GM21381 (cell line): ENCODE results near the gene CRPPA.
"Not testable (repeated sequence)": the region's sequence is repeated elsewhere in the genome, so short reads cannot be mapped to it uniquely, and the experiment has no call there.

Source experiments
- ATAC-seq: cut with Tn5 transposase; IDR thresholded peaks from one replicate; pipeline ENCODE4 v1.9.1; 2021; ENCODE audit warnings: mild to moderate bottlenecking, moderate library complexity; ENCODE audit not compliant: unreplicated experiment

Gene CRPPA

DNA sequence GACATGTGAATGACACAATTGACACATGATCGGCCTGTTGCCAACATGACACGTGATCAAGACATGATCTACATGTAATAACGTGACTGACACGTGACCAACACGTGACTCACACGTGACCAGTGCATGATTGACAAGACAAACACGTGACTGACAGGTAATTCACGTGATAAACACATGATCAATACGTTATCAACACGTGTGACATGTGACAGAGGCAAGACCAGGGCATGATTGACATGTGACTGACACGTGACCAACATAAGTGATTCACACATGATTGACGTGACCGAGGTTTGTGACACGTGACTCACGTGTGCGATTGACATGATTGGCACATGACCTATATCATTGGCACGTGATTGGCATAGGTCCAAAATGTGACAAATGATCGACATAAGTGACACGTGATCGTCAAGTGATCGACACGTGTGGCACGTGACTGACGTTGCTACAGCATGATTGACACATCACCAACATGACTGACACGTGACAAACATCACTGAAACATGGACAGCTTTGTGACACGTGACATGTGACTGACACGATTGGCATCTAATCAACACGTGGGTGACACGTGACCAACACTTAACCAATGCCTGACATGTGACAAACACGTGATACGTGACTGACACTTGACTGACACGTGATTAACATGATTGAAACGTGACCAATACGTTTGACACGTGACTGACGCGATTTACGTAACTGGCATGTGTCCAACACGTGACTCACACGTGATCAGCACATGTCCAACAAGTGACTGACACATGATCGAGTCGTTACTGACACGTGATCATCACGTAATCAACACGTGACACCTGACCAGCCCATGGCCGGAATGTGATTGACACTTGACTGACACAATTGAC is 23.0 kb downstream of the CRPPA start:
- no peak for ATAC-seq

DNA sequence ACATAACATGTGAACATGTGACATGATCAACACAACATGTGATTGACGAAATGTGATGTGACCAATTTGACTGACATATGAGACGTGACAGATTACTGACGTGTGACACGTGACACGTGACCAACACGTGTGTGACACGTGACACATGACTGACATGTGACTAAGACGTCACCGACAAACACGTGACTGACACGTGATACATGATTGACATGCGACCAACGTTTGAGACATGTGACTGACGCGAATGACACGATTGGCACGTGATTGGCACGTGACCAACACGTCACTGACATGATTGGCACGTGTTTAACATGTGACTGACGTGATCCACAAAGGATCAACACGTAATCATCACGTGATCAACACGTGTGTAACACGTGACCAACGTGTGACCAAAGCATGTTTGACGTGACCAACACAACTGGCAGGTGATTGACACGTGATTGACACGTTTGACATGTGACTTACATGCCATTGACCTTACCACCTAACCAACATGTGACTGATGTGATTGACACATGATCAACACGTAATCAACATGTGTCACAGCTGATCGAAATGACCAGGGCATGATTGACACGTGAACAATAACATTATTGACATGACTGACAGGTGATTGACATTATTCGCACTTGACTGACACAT is 23.7 kb downstream of the CRPPA start:
- ATAC-seq: no peak

DNA sequence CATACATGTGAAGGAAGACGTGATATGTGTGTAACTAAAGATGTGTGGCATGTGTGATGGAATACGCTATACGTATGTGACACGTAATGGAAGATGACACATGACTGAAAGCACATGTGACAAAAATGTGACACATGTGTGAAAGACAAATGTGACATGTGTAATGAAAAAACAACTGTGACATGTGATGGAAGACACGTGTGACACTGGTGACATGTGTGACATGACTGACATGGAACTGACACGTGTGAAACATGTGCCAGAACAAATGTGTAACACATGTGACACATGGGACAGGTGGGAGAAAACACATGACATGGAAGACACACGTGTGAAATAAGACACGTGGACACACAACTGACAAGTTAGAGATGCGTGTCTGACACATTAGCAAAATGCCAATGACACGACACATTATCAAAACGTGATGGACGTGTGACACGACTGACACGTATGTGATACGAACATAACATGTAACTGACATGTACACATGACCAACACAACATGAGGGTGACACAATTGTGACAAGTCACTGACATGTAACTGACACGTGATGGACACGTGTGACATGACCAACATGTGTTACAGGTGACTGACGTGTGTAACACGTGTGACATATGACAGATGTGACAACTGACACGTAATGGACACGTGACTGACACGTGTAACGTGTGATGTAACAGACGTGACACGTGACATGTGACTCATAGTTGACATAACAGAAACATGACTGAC is 24.4 kb downstream of the CRPPA start:
- ATAC-seq: no peak

DNA sequence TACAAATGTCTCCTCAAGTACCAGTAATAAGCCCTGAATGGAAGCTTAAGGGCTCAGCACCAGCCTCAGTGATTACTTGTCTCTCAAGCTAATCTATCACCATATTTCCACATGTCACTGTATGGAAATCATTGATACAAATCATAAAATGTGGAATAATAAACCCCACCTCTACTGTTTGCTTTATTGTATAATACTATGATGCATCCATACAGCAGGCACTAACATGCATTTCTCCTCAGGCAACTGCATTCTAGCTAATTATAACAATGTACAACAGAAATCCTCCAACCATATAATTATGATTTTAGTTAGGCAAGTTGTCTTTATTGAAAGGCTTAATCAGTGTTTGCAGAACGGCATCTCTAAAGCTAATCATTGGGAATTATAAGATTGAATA is 26.2 kb downstream of the CRPPA start:
- ATAC-seq: no peak

DNA sequence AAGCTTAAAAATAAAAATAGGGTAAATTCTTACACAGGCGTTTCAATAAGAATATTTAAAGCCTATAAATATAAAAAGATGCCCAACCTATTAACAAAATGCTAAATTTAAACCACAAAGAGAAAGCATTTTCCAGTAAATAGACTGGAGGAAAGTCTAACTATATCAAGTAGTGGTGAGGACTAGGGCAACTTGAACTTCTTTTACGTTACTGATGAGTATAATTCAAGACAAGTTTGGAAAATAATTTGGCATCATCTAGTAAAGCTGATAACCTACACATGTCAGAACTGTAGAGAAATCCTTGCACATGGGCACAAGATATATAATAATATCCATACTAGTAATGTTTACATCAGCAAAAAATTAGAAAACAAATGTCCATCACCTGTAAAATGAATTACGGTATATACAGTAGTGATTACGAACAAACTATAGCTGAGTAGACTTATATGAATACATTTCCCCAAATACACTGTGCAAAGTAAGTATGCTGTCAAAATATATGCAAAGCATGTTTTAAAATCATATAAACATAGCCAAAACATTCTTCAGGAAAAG is 27.4 kb downstream of the CRPPA start:
- no peak for ATAC-seq

DNA sequence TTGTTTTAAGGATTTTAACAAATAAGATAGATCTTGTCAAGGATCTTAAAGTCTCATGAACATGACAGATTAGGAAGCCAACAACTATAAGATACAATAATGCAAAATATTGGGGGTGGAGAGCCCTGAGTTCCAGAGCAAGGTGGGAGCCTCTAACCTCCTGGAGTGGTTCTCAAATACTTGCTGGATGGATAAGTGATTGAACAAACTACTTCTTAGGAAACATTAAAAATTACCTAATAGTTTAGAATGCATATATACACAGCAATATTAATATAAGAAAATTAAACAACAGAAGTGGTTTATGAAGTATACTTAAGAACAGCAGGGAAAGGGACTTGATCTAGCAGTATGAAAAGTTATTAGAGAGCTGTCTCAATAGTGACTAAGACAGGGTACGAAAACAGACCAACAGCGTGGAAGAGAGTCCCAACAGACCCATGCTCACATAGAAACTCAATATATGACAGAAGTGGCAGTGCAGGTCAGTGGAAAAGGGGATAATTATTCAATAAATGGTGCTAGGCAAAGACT is 28.3 kb downstream of the CRPPA start:
- no peak for ATAC-seq

DNA sequence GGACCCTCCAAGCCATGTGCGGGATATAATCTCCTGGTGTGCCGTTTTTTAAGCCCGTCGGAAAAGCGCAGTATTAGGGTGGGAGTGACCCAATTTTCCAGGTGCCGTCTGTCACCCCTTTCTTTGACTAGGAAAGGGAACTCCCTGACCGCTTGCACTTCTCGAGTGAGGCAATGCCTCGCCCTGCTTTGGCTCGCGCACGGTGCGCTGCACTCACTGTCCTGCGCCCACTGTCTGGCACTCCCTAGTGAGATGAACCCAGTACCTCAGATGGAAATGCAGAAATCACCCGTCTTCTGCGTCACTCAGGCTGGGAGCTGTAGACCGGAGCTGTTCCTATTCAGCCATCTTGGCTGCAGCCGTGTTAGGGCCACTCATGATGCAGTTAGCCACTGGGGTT is 37.6 kb downstream of the CRPPA start:
- not testable (repeated sequence) for ATAC-seq

DNA sequence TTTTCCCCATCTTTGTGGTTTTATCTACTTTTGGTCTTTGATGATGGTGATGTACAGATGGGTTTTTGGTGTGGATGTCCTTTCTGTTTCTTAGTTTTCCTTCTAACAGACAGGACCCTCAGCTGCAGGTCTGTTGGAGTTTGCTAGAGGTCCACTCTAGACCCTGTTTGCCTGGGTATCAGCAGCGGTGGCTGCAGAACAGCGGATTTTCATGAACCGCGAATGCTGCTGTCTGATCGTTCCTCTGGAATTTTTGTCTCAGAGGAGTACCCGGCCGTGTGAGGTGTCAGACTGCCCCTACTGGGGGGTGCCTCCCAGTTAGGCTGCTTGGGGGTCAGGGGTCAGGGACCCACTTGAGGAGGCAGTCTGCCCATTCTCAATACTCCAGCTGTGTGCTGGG is 38.2 kb downstream of the CRPPA start:
- not testable (repeated sequence) for ATAC-seq
